Measurements from ENCODE around the gene NR2C1.
"Not testable (repeated sequence)": the region's sequence is repeated elsewhere in the genome, so short reads cannot be mapped to it uniquely, and the experiment has no call there.

Gene NR2C1

GRCh38 chr12:95002754-95003153 is 70.7 kb downstream of the NR2C1 start:
- no peak for DNase-seq

GRCh38 chr12:94998326-94998725 is 75.1 kb downstream of the NR2C1 start:
- DNase-seq: no peak

- DNase-seq: no peak
These were observed 75.7 kb downstream of the NR2C1 start for GRCh38 chr12:94997726-94998125.

GRCh38 chr12:94997061-94997460 is 76.4 kb downstream of the NR2C1 start:
- DNase-seq: no peak

GRCh38 chr12:94994312-94994711 is 79.1 kb downstream of the NR2C1 start:
- no peak for DNase-seq

- not testable (repeated sequence) for DNase-seq
These were observed 79.6 kb downstream of the NR2C1 start for GRCh38 chr12:94993855-94994254.

GRCh38 chr12:94990222-94990621 is 83.2 kb downstream of the NR2C1 start:
- no peak for DNase-seq

GRCh38 chr12:94988471-94988870 is 84.9 kb downstream of the NR2C1 start:
- no peak for DNase-seq

GRCh38 chr12:94987801-94988200 is 85.6 kb downstream of the NR2C1 start:
- no peak for DNase-seq

GRCh38 chr12:94987076-94987669 is 86.2 kb downstream of the NR2C1 start:
- DNase-seq: no peak

GRCh38 chr12:94985099-94985498 is 88.3 kb downstream of the NR2C1 start:
- not testable (repeated sequence) for DNase-seq

GRCh38 chr12:94983321-94983720 is 90.1 kb downstream of the NR2C1 start:
- no peak for DNase-seq

GRCh38 chr12:94982456-94982855 is 91.0 kb downstream of the NR2C1 start:
- DNase-seq: no peak

- no peak for DNase-seq
These were observed 92.8 kb downstream of the NR2C1 start for GRCh38 chr12:94980577-94980976.

GRCh38 chr12:94979941-94980340 is 93.5 kb downstream of the NR2C1 start:
- DNase-seq: no peak

- peak in 1 of 14 donors; percentile 62 for DNase-seq
These were observed 95.5 kb downstream of the NR2C1 start for GRCh38 chr12:94977766-94978468.

- no peak for DNase-seq
These were observed 100.2 kb downstream of the NR2C1 start for GRCh38 chr12:94973221-94973620.

- no peak for DNase-seq
These were observed 100.6 kb downstream of the NR2C1 start for GRCh38 chr12:94972795-94973194.

- no peak for DNase-seq
These were observed 101.5 kb downstream of the NR2C1 start for GRCh38 chr12:94971923-94972322.

GRCh38 chr12:94970560-94970959 is 102.9 kb downstream of the NR2C1 start:
- no peak for DNase-seq
